ENCODE data around the gene TPPP3.

DNA sequence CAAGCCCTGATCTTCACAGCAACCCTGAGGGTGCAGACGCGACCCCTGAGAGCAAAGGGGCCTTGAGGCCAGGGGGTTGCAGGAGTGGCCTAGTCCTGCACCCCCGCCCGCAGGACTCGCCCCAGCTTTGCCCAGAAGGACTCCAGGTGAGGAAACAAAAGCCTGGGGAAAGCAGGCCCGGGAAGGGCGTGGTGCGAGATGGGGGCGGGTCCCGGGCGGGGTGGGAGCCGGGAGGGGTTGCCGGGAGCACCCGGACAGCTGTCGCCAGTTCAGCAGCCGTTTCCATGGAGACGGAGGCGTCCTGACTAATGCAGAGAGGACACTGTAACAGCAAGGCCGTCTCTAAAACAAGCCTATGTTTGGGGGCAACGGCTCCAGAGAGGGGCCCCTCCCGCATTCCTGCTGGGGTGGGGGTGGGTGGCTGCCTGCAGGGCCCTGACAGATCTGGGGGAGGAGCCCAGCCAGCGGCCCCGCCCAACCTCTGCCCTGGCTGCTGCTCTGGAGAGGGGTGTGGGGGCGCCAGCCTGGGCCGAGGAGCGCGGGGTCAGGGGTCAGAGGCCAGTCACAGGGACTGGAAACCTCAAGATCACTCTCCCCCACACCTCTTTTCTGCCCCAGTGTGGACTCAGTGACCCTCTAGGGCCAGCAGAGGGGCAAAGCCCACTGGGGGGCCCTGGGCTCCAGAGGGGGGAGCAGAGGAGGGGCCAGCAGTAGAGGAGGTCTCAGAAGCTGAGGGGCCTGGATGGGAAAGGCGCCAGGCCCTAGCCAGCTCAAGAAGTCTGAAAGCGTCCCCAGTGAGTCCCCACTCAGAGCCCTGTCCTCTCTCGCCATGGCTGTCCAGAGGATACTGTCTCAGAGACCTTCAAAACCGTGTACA, 3.1 kb upstream of the TPPP3 start:
- TF ChIP-seq, protein P1, sequence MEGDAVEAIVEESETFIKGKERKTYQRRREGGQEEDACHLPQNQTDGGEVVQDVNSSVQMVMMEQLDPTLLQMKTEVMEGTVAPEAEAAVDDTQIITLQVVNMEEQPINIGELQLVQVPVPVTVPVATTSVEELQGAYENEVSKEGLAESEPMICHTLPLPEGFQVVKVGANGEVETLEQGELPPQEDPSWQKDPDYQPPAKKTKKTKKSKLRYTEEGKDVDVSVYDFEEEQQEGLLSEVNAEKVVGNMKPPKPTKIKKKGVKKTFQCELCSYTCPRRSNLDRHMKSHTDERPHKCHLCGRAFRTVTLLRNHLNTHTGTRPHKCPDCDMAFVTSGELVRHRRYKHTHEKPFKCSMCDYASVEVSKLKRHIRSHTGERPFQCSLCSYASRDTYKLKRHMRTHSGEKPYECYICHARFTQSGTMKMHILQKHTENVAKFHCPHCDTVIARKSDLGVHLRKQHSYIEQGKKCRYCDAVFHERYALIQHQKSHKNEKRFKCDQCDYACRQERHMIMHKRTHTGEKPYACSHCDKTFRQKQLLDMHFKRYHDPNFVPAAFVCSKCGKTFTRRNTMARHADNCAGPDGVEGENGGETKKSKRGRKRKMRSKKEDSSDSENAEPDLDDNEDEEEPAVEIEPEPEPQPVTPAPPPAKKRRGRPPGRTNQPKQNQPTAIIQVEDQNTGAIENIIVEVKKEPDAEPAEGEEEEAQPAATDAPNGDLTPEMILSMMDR (IDR thresholded peaks at IDR 0.05) = no peak
- no peak for TF ChIP-seq POLR2A (IDR thresholded peaks at IDR 0.05)

Measured in esophagus squamous epithelium (tissue), 4 donors.